SKM-1 treated with dmso at 0.1 percent for 144 hours (cell line): ENCODE data around the gene ATP8A2.

ENCODE experiments used
- DNase-seq: peaks from one replicate; lab custom pipeline; 2025; ENCODE audit not compliant: unreplicated experiment; lab: John Stamatoyannopoulos, UW

ATP8A2 gene

GRCh38 chr13:25988661-25989060 is 616.9 kb downstream of the ATP8A2 start:
- no peak for DNase-seq

GRCh38 chr13:25990801-25991200 is 619.0 kb downstream of the ATP8A2 start:
- DNase-seq: no peak

- no peak for DNase-seq
Measured at GRCh38 chr13:25992076-25992475, 620.3 kb downstream of the ATP8A2 start.

- no peak for DNase-seq
Measured at GRCh38 chr13:26007261-26008125, 635.7 kb downstream of the ATP8A2 start.

GRCh38 chr13:26010487-26011207 is 638.9 kb downstream of the ATP8A2 start:
- no peak for DNase-seq

- DNase-seq: no peak
Measured at GRCh38 chr13:26011208-26011573, 639.4 kb downstream of the ATP8A2 start.

GRCh38 chr13:26011996-26012821 is 640.4 kb downstream of the ATP8A2 start:
- no peak for DNase-seq

- DNase-seq: no peak
Measured at GRCh38 chr13:26012995-26013394, 641.2 kb downstream of the ATP8A2 start.

- DNase-seq: no peak
Measured at GRCh38 chr13:26015271-26016125, 643.7 kb downstream of the ATP8A2 start.

GRCh38 chr13:26016189-26016588 is 644.4 kb downstream of the ATP8A2 start:
- DNase-seq: no peak

- DNase-seq: no peak
Measured at GRCh38 chr13:26017196-26017921, 645.6 kb downstream of the ATP8A2 start.

- no peak for DNase-seq
Measured at GRCh38 chr13:26017932-26018665, 646.3 kb downstream of the ATP8A2 start.

- DNase-seq: no peak
Measured at GRCh38 chr13:26019251-26019650, 647.5 kb downstream of the ATP8A2 start.

- DNase-seq: no peak
Measured at GRCh38 chr13:26019881-26020870, 648.4 kb downstream of the ATP8A2 start.

- DNase-seq: no peak
Measured at GRCh38 chr13:26020891-26021290, 649.1 kb downstream of the ATP8A2 start.

GRCh38 chr13:26021516-26021915 is 649.7 kb downstream of the ATP8A2 start:
- DNase-seq: no peak

GRCh38 chr13:26021956-26022355 is 650.2 kb downstream of the ATP8A2 start:
- no peak for DNase-seq
